ENCODE data around the gene AGL. TPM values are rescaled to one million over a fixed set of nuclear protein-coding genes. Genes with fewer than 3 reads are reported as not detected.

The AGL gene
- total RNA-seq, 1 donor from 2014 or later, result 13.4 TPM

DNA sequence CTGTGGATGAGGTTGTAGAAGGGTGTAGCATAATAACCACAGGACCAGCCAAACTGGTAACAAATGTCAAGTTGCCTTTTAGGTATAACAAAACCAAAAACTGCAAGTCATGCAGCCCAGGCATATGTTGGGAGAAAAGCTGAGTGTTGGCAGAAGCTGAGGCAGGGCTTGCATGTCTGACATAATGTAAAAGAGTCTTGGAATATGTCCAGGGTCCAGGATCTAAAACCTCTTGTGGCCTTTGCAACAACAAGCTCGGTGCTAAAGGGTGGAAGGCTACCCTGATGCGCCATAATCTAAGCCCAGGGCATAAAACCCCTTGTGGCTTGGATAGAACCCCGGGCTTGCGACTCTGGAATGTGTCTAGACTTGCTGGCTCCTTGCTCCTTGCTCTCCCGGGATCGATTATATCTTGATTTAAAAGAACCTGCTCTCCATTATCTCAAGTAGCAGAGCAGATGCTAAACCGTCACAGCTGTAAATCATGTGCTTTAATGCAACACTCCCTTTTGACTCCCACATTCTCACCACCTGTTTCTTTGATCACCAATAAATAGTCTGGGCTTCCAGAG, 93.1 kb downstream of the AGL start:
- no peaks in the 10 kb centered on the region for H3K36me3 Mint-ChIP-seq (ENCODE audit: low read depth)
- DNase-seq (ENCODE audit: low read depth, low spot score), result no peak
- H3K27ac Mint-ChIP-seq (ENCODE audit: unreplicated experiment), result peak overlapping the region; percentile 52
- TF ChIP-seq, protein P1, sequence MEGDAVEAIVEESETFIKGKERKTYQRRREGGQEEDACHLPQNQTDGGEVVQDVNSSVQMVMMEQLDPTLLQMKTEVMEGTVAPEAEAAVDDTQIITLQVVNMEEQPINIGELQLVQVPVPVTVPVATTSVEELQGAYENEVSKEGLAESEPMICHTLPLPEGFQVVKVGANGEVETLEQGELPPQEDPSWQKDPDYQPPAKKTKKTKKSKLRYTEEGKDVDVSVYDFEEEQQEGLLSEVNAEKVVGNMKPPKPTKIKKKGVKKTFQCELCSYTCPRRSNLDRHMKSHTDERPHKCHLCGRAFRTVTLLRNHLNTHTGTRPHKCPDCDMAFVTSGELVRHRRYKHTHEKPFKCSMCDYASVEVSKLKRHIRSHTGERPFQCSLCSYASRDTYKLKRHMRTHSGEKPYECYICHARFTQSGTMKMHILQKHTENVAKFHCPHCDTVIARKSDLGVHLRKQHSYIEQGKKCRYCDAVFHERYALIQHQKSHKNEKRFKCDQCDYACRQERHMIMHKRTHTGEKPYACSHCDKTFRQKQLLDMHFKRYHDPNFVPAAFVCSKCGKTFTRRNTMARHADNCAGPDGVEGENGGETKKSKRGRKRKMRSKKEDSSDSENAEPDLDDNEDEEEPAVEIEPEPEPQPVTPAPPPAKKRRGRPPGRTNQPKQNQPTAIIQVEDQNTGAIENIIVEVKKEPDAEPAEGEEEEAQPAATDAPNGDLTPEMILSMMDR (conservative IDR thresholded peaks at IDR 0.05), result no peak
- H3K27me3 Mint-ChIP-seq (ENCODE audit: low read depth), result no peaks in the 10 kb centered on the region
- no peak overlapping the region for H3K4me3 Mint-ChIP-seq
- H3K9me3 Mint-ChIP-seq, result no peaks in the 10 kb centered on the region
- H3K4me1 Mint-ChIP-seq, result no peaks in the 10 kb centered on the region

DNA sequence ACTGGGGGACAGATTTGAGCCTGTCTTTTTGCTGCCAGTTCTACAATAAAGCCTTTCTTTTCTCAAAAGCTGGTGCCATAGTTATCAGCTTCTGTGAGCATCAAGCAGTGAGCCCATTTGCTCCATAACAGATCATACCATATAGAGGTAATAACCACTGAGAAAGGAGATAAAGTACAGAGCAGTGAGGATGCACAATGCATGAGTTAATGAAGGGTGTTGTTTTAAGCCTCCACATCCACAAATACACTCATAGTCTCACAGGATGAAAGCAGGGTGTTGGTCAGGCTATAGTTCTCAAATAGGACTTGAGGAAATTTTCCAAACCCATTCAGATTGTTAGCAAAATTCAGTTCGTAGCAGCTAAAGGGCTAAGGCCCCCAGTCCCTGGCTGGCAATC, 94.0 kb downstream of the AGL start:
- Mint-ChIP-seq H3K27ac (ENCODE audit: unreplicated experiment) (no peak overlapping the region), H3K4me1 (no peaks in the 10 kb centered on the region), H3K9me3 (no peaks in the 10 kb centered on the region), H3K36me3 (ENCODE audit: low read depth) (no peaks in the 10 kb centered on the region), H3K4me3 (no peak overlapping the region), H3K27me3 (ENCODE audit: low read depth) (no peaks in the 10 kb centered on the region)
- TF ChIP-seq, protein P1 (conservative IDR thresholded peaks at IDR 0.05), result no peak
- DNase-seq (ENCODE audit: low read depth, low spot score), result no peak

DNA sequence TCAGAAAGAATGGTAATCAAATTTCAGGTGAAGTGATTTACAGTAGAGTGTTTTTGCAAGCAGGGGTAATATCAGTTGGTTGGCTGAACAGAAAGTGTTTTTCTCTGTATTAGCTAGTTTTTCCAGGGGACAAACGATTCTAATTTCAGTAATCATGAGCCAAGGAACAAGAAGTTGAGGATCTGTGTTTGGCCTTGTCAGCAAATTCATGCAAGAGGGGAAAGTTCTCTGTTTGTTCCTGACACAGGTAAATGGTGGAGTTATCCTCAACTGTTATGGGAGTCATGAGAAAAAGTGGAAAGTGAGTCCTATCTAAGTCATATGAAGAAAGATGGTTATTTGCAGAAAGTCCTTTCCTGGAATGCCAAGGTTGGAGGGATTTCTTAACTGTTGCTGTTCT, 95.0 kb downstream of the AGL start:
- Mint-ChIP-seq H3K27ac (ENCODE audit: unreplicated experiment) (no peak overlapping the region), H3K9me3 (no peaks in the 10 kb centered on the region), H3K4me1 (no peaks in the 10 kb centered on the region), H3K27me3 (ENCODE audit: low read depth) (no peaks in the 10 kb centered on the region), H3K4me3 (no peak overlapping the region), H3K36me3 (ENCODE audit: low read depth) (no peaks in the 10 kb centered on the region)
- DNase-seq (ENCODE audit: low read depth, low spot score), result no peak
- TF ChIP-seq, protein P1 (conservative IDR thresholded peaks at IDR 0.05), result no peak

DNA sequence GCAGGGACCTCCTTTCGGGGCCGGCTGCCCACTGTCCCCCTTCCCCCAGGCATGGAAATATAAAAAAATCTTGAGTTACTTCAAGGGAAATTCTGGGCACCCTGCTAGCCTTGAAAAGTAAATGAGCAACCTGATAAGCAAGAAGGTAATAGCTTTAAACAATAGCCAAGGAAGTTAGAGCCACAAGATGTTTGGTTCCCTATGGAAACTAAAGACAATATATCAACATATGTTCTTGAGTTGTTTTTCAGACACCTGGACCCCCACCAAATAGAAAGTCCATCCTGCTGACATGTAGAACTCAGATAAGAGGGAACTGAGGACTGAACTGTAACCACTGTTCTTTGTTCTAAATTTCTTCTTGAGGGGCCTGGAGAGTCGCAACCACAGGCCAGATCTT, 100.3 kb downstream of the AGL start:
- H3K4me1 Mint-ChIP-seq, result no peaks in the 10 kb centered on the region
- no peak for DNase-seq (ENCODE audit: low read depth, low spot score)
- H3K4me3 Mint-ChIP-seq, result no peak overlapping the region
- no peak overlapping the region for H3K27ac Mint-ChIP-seq (ENCODE audit: unreplicated experiment)
- H3K36me3 Mint-ChIP-seq (ENCODE audit: low read depth), result no peaks in the 10 kb centered on the region
- H3K27me3 Mint-ChIP-seq (ENCODE audit: low read depth), result no peaks in the 10 kb centered on the region
- TF ChIP-seq, protein P1 (conservative IDR thresholded peaks at IDR 0.05), result no peak
- no peaks in the 10 kb centered on the region for H3K9me3 Mint-ChIP-seq

DNA sequence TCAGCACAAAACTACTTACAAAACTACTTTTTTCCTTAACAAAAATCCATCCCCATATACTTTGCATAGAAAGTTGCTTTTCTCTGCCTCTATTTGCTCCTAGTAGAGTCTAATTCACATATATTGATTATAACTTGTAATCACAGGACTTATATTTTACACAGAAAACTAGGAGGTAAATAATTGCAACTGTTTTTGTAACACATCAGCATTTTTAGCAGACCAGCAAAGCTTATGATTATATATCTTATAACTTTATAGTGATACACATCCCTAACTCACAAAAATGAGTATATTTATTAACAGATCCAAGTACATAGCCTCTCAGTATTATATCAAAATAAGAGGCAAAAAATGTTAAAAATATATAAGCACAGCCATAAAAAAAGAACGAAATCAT, 102.4 kb downstream of the AGL start:
- no peak overlapping the region for H3K4me3 Mint-ChIP-seq
- DNase-seq (ENCODE audit: low read depth, low spot score), result no peak
- TF ChIP-seq, protein P1 (conservative IDR thresholded peaks at IDR 0.05), result no peak
- no peaks in the 10 kb centered on the region for H3K9me3 Mint-ChIP-seq
- no peak overlapping the region for H3K27ac Mint-ChIP-seq (ENCODE audit: unreplicated experiment)
- H3K27me3 Mint-ChIP-seq (ENCODE audit: low read depth), result no peaks in the 10 kb centered on the region
- H3K36me3 Mint-ChIP-seq (ENCODE audit: low read depth), result no peaks in the 10 kb centered on the region
- no peaks in the 10 kb centered on the region for H3K4me1 Mint-ChIP-seq
